Measurements from ENCODE around the gene UBE2V1. TPM values are rescaled to one million over a fixed set of nuclear protein-coding genes. Genes with fewer than 3 reads are reported as not detected.

Gene UBE2V1
- total and polyA plus RNA-seq, 12 donors, result 57.4 to 242 (median 79.4) TPM

GRCh38 chr20:50042370-50043313, 70.3 kb downstream of the UBE2V1 start:
- intact Hi-C loops (cut with DNase I), result no loop called here
- no peak overlapping the region for H3K27ac ChIP-seq
- 78 to 95% (median 90%) methylated on average over 6 to 10 of the region's 10 CpGs for WGBS, 4 donors
- no peaks in the 10 kb centered on the region for H3K27me3 ChIP-seq
- no peak overlapping the region for H3K4me3 ChIP-seq
- no peaks in the 10 kb centered on the region for H3K9me3 ChIP-seq (replicated peaks in 1 of 3)
- peaks cover 0 to 14% of the 10 kb centered on the region in 2 donors for H3K4me1 ChIP-seq (replicated peaks in 1 of 2)
- DNase-seq, result no peak
- H3K36me3 ChIP-seq (replicated peaks in 1 of 2), result no peaks in the 10 kb centered on the region
- TF ChIP-seq POLR2A (IDR thresholded peaks at IDR 0.05), result no peak
- TF ChIP-seq, protein P1, sequence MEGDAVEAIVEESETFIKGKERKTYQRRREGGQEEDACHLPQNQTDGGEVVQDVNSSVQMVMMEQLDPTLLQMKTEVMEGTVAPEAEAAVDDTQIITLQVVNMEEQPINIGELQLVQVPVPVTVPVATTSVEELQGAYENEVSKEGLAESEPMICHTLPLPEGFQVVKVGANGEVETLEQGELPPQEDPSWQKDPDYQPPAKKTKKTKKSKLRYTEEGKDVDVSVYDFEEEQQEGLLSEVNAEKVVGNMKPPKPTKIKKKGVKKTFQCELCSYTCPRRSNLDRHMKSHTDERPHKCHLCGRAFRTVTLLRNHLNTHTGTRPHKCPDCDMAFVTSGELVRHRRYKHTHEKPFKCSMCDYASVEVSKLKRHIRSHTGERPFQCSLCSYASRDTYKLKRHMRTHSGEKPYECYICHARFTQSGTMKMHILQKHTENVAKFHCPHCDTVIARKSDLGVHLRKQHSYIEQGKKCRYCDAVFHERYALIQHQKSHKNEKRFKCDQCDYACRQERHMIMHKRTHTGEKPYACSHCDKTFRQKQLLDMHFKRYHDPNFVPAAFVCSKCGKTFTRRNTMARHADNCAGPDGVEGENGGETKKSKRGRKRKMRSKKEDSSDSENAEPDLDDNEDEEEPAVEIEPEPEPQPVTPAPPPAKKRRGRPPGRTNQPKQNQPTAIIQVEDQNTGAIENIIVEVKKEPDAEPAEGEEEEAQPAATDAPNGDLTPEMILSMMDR (IDR thresholded peaks at IDR 0.05), result no peak

GRCh38 chr20:50041246-50041873, 71.6 kb downstream of the UBE2V1 start:
- intact Hi-C loops (cut with DNase I), result no loop called here
- Histone ChIP-seq H3K36me3 (replicated peaks in 1 of 2) (no peaks in the 10 kb centered on the region), H3K4me1 (replicated peaks in 1 of 2) (peaks cover 0 to 4% of the 10 kb centered on the region in 2 donors), H3K4me3 (no peak overlapping the region), H3K27me3 (no peaks in the 10 kb centered on the region), H3K9me3 (replicated peaks in 1 of 3) (no peaks in the 10 kb centered on the region), H3K27ac (no peak overlapping the region)
- no peak for TF ChIP-seq POLR2A (IDR thresholded peaks at IDR 0.05)
- TF ChIP-seq, protein P1 (IDR thresholded peaks at IDR 0.05), result no peak
- 76 to 85% (median 81%) methylated on average over 16 of the region's 16 CpGs for WGBS, 4 donors
- DNase-seq, result no peak

DNA sequence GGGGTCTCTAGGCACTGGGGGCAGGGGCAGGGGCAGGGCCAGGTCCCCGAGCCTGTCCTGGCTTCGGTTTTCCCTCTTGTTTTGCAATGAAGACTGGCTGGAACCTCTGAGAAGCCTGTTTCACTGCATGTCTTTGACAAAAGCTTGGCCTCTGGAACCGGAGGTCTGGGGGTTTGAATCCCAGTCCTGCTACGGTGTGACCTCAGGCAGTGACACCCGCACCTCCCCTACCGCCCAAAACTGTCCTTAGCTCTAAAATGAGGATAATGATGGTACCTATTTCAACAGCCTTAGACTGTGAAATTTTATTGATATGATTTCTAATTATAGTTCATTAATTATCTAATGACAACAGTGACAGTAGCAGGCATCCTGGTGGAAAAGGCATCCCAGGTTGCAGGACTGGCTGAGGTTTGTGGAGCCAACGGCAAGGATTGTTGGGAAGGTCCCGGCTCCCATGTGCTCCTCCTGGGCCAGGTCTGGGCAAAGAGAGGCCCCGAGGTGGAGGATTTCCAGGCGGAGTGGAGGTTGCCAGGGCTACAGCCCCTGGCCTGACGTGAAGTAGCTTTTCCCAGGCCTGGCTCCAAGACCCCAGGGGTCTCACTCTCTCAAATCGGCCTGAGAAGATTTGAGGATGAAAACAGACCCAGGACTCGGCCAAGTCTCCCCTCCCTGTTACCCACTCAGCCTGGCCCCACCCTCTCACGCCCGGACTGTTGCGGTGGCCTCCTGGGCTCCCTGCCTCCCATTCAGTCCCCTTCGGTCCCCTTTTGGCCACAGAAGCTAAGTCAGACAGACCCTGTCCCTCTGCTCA, 72.3 kb downstream of the UBE2V1 start:
- TF ChIP-seq, protein P1 (IDR thresholded peaks at IDR 0.05), result no peak
- no peak for TF ChIP-seq POLR2A (IDR thresholded peaks at IDR 0.05)
- DNase-seq, result no peak
- H3K9me3 ChIP-seq (replicated peaks in 1 of 3), result no peaks in the 10 kb centered on the region
- intact Hi-C loops (cut with DNase I), result no loop called here
- H3K27ac ChIP-seq, result no peak overlapping the region
- H3K4me1 ChIP-seq (replicated peaks in 1 of 2), result no peaks in the 10 kb centered on the region
- H3K4me3 ChIP-seq, result no peak overlapping the region
- no peaks in the 10 kb centered on the region for H3K36me3 ChIP-seq (replicated peaks in 1 of 2)
- H3K27me3 ChIP-seq, result no peaks in the 10 kb centered on the region
- WGBS, 4 donors, result 84 to 91% (median 88%) methylated on average over 14 to 17 of the region's 17 CpGs

All from adrenal gland (tissue), 12 donors.